ENCODE measurements around the gene LRFN2.

- no peak for TF ChIP-seq CTCF (IDR thresholded peaks at IDR 0.05)
- TF ChIP-seq POLR2A (IDR thresholded peaks at IDR 0.05): no peak
Measured at GRCh38 chr6:40410821-40411220, 176.3 kb downstream of the LRFN2 start.
